Hematopoietic multipotent progenitor cell treated with erythropoietin and hydrocortisone succinate and interleukin-3 and kit ligand, for 17 days (in vitro differentiated cells): ENCODE measurements around the gene TRPM8.

ENCODE experiments used
- DNase-seq: peaks from one replicate; pipeline ENCODE4 v3.0.0-alpha.2; 2015; ENCODE audit warnings: low spot score

The TRPM8 gene

DNA sequence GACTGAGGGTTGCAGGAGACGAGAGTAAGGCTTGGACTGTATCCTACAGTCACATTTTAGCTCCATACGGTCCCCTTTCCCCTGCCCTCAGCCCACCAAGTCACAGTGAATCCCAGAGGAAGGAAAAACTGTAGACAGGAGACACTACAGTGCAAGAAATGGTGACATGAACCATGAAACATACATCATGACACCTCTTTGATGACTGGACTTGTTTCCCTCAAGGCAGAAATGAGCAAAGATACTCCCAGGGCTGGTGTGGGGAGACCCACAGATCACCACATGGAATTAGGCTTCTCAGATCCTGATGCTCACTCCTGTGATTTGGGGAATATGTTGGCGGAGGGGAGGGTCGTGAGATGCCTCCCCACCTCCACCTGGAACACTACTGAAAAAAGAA lies 85.1 kb downstream of the TRPM8 start:
- no peak for DNase-seq

DNA sequence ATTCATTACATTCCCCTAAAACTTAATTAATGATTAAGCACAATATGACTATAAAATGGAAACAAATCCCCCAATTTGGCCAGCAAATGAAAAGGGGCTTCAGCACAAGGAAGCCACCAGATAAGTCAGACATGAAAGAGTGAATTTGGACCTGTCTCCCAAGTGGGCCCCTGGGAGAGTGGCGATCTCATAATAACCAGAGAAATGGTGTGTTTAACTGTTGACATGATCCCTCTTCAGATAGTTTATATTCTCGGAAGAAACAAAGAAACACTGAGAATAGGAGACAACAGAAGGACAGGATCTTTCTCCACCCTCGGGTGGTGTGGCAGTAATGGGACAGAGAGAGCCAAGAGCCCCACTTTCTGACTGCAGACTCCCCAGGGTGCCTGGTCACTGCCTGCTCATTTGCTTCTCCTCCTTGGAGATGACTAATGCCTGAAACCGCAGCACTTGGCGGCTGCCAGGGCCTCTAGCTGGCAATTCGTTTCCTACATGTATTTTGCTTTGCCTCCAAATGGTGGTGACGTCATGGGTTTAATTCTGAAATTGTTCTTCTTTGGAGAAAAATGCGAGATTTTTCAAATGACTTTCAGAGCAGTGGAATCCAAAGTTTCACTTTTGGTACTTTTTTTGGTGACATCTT lies 86.9 kb downstream of the TRPM8 start:
- DNase-seq, result no peak

DNA sequence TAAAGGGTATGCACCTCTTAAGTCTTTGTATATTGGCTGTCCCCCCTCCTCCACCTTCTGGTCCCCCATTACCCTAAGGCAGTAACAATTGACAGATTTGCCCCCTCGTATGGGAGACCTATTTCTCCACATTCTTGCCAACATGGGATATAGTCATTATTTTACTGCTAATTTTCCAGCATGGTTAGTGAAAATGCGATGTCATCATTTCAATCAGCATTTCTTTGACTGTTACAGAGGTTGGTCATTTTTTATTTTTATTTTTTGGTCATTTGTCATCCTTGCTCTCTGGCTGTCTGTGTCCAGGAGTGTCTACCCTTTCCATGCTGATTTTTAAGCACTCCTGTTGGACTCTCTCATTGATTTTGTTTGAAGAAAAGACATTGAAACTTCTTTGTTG lies 88.0 kb downstream of the TRPM8 start:
- DNase-seq, result no peak

DNA sequence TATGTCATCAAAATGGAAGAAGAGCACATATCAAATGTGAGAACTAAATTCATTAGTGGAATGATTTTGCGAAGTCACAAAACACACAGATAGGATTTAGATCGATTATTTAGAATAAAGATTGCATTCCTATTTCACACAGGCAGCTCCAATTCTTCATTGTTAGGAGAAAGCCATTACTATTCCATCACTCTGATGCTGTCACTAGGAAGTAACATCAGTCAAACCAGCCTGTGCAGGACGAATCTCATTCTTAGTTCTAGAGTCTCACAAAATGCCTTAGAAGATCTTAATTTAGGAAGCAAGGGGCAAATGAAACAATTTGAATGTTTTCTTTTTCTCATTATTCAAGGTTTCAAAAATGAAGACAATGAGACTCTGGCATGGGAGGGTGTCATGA lies 89.3 kb downstream of the TRPM8 start:
- DNase-seq, result no peak

DNA sequence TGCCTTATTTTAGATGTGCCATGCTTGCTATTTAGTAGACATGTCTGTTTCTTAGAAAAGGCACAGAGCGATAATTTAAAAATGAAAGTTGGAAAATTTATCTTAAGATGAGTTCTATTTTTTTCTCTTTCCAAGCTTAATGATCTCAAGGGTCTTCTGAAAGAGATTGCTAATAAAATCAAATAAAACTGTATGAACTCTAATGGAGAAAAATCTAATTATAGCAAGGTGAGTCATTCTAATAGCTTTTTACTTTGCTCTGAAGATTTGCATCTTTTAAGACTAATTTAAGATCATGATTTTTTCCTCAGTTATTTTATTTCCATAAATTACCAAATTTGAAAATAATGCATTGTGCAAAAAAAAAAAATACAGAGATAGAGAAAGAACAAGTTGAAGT lies 97.3 kb downstream of the TRPM8 start:
- no peak for DNase-seq

DNA sequence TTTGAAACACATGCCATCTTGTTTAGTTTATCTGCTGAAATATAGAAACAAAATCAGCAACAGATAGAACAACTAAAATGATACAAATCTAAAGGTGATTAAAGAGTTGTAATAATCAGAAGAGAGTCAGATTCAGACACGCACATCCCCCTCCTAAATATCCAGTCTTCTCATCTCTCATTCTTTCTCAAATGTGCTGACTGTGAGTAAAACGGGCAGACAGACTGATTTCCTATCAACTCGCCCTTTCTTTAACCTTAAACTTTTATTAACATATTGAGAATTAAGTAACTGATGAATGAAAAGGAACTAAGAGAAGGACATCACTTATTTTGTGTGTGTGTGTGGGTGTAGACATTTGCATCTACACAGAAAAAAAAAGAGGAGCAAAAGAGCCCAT lies 98.7 kb downstream of the TRPM8 start:
- DNase-seq, result no peak

DNA sequence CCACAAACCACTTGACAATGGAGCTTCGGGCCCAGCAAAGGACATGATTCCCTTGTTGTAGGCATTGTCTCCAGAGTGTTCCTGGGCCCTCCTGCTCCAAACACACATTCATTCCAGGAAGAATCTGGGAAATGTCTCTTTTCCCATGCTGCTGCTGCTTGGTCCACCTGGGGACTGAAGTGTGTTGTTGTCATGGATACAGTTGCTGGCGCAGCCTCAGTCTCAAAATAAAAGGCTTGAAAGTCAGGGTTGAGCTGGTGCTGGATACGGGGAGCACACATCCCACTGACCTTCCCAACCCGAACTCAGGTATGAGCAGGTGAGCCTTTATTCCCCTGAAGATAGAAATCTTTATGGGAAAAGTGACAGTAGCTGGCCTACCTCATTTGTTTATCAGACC lies 102.7 kb downstream of the TRPM8 start:
- DNase-seq, result no peak

DNA sequence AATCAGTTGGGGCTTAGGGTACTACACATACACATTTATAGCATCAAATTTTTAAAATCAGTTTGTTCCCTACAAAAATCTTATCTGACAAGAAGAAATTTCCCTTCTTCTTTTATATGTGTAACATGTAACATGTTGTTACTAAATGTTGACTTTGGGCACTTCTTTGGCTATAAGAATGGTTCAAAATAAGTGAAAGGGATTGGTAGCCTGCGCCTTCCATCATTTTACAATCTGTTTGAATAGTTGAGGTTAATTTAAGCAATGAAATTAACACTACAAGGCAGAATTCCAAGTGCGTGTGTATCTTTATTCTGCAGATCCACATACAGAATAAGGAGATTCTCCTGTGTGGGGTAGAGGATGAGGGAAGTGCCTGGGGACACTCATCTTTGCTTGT lies 103.2 kb downstream of the TRPM8 start:
- no peak for DNase-seq

DNA sequence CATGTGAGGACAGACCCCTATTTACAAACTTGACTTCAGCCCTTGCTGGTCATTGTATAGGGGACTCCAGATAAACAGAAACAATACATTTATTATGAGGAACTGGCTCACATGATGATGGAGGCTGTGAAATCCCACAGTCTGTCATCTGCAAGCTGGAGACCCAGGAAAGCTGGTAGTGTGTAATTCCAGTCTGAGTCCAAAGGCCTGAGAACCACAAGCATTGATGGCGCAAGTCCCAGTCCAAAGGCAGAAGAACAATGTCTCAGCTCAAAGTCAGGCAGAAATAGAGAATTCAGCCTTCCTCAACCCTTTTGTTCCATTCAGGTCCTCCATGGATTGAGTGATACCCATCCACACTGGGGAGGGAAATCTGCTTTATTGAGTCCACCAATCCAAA lies 105.3 kb downstream of the TRPM8 start:
- DNase-seq, result no peak

DNA sequence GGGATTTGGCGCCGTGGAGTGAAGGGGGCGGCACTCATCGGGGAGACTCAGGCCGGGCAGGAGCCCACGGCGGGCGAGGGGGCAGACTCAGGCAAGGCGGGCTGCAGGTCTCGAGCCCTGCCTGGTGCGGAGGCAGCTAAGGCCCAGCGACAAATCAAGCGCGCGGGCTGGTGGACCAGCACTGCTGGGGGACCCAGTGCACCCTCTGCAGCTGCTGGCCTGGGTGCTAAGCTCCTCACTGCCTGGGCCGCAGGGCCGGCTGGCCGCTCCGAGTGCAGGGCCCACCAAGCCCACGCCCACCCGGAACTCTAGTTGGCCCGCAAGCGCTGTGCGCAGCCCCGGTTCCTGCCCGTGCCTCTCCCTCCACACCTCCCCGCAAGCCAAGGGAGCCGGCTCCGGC lies 107.1 kb downstream of the TRPM8 start:
- DNase-seq, result no peak

DNA sequence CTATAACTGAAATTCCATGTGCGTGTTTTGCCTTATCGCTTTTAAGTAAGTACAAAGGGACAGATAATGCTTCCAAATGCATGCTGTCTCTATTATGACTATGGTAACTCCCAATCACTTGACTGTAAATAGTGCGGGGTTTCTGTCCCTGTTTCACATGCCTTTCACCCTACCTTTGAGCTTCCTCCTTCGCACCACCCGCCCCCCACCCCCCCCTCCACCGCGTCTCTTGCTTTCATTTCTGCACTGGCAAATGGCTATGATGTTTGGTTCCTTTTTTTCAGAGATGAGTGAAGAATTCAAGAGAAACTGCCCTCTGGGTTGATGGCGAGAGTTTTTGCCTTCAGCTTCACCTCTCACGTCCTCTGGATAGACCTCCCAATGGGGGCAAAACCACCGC lies 108.3 kb downstream of the TRPM8 start:
- no peak for DNase-seq

DNA sequence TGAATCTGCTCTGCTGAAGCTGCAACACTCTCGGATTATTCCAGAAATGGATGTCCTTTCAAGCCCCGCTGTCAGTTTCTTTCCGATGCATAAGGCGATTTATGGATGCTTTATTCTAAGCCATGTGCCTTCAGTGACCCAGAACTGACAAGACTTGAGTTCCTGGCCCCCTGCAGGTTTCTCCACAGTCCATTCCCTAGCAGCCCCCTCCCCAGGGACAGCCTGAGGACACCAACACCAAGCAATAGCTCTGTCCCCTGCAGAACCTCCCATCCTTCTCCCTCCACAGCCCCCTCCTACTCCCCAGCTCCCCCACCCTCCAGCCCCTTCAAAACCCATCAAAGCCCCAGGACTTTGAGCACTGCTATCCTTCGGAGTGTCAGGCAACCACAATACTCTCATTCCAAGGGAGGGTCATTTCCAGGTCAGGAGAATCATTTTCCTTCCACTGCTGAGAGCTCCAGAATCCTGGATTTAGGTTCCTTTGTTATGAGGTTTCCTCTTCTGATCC lies 108.8 kb downstream of the TRPM8 start:
- DNase-seq, result no peak

DNA sequence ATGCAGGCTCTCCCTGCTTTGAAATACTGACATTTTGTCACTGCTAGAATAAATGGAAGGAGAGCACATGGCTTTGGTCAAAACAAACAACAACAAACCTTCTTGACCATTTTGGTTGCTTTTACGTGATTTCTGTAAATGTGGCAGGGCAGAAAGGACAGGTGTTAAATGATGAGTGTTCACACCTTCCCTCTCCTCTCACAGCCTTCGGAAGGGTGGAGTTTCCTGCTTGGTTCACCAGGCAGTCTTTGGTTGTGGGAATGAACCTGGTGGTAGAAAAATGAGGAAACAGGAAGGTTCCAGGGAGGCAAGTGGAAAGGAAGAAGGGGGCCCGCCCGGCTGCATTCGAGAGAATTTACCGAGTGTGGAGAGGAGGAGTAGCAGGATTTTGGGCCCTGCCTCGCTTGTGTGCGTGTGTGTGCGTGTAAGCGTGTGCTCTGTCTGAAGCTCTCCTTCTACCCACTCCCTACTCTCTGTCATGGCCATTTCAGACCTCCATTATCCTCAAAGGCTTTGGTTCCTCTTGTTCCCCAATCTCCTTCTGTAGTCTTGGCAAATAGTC lies 109.6 kb downstream of the TRPM8 start:
- no peak for DNase-seq

DNA sequence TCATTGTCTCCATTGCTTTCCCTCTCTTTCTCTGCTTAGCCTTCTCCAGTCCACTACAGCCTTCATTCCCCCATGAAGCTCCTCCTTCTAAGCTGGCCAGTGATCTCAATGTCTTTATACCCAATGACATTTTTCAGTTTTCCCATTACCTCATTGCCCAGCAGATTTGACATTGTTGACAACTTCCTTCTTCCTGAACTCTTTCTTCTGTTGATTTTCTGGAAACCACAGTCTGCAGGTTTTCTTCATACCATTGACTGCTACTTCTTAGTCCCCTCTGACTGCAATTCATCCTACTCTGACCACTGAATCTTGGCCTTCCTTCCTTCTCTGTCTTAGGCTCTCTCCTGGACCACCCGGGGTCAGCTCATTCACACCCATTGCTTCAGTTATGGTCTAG lies 110.5 kb downstream of the TRPM8 start:
- DNase-seq, result no peak

DNA sequence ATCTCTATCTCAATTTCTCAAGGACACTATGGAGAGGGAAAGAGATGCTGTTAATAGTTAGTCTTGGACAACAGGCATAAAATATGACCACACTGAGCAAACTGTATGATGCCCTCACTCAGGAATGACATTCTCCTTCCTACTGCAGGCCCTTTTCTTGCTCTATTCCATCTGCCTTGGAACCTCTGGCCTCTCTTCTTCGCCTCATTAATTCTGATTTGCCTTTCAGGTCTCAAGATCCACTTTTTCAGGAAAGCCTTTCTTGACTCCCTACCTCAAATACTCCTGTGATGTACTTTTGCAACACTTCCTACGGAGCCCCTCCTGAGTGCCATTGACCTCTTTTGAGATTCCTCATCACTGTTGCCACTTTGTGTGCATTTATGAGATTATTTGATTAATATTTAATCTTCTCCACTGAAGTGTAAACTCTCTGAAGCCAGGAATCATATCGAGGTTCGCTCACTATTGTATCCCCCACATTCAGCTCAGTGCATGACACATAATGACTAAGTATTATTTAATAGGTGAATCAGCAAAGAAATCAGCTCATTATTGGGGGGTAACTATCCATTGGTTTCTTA lies 112.1 kb downstream of the TRPM8 start:
- DNase-seq, result no peak

DNA sequence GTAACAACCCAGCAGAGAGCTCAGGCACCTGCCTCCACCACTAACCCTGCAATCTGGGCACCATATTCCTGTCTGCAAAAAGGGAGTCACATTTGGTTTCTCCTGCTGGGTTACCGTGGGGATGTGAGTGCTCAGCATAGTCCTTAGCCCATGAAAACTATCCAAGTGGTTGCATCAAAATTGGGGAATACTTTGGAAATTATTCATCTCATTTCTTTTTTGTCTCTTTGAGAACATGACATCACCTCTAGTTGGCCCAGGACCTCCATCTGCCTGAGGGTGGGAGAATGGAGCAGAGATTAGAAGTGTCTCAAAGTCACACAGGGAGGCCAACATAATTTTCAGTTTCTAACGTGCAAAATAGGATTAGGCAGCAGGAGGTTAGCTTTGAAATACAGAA lies 114.0 kb downstream of the TRPM8 start:
- no peak for DNase-seq

DNA sequence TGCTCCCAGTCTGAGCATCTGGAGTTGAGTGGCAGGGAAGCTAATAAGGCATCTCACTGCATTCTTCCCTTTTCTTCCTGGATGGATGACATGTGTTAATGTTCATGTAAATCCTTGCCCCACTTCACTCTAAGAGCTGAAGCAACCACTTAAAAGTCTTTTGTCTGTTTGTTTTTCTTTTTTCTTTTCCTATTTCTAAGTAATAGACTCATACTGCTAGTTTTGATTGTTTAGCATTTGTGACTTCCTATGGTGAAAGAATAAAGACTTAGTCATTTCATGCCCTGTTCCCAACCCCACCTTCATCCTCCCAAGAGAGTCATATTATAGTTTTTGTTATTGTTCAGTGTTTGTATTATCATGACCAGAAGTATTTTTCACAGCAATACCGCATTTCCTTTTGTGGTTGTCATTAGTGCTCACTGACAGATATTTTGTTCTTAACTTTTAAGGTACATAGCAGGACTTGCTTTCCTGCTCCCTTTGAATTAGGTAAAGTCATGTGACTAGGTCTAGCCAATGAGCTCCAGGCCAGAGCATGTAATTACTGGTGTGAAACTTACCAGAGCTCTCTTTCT lies 115.2 kb downstream of the TRPM8 start:
- no peak for DNase-seq

DNA sequence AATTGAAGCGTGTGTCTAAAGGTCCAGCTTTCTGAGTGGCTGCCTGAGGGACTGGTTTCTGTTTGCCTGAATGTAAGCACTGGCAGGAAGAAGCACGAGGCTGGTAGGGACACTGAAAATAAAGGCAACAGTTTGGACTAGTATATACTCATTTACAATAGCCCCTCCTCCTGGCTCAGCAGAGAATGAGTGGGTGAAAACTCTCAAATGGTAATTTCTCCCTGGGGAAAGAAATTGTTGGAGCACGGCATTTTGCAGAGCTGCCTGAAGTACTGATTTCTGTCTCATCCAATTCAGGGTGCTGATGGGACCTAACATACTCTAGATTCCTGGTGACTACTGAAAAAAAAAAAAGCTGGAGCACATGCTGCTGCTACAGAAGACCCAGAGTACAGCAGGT lies 116.0 kb downstream of the TRPM8 start:
- DNase-seq, result no peak

DNA sequence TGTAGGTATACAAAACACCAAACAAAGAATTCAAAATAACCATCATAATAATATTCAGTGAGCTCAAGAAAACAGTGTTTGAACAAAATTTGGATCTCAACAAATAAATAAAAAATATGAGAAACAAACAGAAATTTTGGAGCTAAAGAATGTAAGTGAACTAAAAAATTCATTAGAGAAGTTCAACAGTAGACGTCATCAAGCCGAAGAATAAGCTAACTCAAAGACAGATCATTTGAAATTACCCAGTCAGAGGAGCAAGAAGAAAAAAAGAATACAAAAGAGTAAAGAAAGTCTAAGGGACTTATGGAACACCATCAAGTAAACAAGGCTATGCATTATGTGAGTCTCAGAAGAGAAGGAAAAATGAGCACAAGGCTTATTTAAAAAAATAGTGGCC lies 116.7 kb downstream of the TRPM8 start:
- no peak for DNase-seq

DNA sequence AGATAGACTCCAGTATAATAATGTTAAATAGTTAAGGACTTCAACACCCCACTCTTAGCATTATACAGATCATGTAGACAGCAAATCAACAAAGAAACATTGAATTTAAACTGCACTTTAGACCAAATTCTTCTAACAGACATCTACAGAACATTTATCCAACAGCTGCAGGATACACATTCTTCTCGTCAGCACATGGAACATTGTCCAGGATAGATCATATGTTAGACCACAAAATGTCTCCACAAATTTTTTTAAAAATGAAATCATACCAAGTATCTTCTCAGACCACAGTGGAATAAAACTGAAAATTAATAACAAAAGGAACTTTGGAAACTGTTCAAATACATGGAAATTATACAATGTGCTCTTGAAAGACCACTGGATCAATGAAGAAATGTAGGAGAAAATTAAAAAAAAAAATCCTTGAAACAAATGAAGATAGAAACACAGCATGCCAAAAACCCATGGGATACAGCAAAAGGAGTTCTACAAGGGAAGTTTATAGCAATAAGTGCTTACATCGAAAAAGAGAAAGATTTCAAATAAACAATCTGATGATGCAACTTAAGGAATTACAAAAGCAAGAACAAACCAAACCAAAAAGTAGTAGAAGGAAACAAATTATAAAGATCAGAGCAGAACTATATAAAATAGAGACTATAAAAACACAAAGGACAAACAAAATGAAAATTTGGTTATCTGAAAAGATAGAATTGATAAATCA lies 121.1 kb downstream of the TRPM8 start:
- DNase-seq, result no peak

DNA sequence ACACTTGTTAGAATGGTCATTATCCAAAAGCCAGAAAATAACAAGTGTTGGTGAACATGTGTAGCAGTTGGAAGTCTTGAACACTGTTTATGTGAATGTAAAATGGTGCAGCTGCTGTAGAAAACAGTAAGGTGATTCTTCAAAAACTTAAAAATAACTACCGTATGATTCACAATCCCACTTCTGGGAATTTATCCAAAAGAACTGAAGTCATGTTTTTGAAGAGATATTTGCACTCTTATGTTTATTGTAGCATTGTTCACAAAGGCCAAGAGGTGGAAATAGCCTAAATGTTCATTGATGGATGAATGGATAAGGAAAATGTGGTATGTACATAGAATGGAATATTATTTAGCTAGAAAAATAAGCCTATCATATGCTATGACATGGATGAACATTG lies 127.0 kb downstream of the TRPM8 start:
- DNase-seq, result no peak

DNA sequence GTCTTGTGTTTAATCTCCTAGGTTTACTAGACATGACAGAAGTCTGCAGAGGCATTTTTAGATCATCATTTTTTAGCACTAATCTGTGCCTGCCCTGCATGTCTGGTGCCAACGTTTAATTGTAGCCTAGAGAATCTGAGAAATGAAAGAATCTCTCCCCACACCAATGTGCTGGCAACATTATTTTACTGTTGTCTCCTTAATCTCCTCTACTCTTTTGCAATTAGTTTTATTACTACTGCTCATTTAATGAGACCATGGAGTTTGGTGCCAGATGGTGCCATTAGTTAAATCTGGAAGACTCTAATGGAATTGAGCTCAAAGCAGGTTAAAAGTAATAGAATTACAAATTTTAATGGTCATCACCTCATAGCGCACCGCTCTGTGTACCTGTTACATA lies 129.3 kb downstream of the TRPM8 start:
- no peak for DNase-seq

DNA sequence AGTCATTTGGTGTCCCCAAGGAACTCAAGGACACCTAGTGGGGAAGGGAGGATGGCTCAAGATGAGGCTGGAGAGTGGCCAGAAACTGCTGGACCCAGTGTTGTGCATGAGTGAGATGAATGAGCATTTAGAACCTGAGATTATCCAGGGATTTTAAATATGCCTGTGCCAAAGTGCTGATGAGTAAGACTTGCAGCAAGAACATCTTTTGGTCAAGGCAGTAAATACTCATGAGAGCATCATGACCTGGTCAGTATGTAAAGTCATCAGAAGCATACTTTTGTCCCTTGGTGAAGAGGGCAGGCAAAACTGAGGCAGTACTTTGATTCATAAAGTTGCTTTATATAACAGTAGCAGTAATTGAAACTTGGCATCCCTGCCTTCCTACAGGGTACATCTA lies 130.2 kb downstream of the TRPM8 start:
- DNase-seq, result no peak
